Chondrocyte (in vitro differentiated cells): ENCODE measurements around the gene LYRM4. TPM values are rescaled to one million over a fixed set of nuclear protein-coding genes. Genes with fewer than 3 reads are reported as not detected.
A peak's percentile ranks its signal among the peaks of the same experiment; 100 is the strongest.

Experiments
- DNase-seq: peaks from one replicate; pipeline ENCODE4 v3.0.0; 2021; ENCODE audit warnings: mixed read lengths, low spot score
- H3K27ac Mint-ChIP-seq: one replicate; pipeline ENCODE4 v1.8.0; 2021; ENCODE audit warnings: mild to moderate bottlenecking, moderate library complexity, mixed read lengths; ENCODE audit not compliant: unreplicated experiment
- H3K27me3 Mint-ChIP-seq: 2 replicates; pipeline ENCODE4 v1.8.0; 2021; ENCODE audit warnings: low read depth, mixed read lengths
- H3K36me3 Mint-ChIP-seq: 2 replicates; pipeline ENCODE4 v1.8.0; 2021; ENCODE audit warnings: low read depth, mixed read lengths
- H3K4me1 Mint-ChIP-seq: 2 replicates; pipeline ENCODE4 v1.8.0; 2021; ENCODE audit warnings: low read depth, mild to moderate bottlenecking, mixed read lengths
- H3K4me3 Mint-ChIP-seq: one replicate; pipeline ENCODE4 v1.8.0; 2021; ENCODE audit warnings: mild to moderate bottlenecking, moderate library complexity, mixed read lengths; ENCODE audit not compliant: unreplicated experiment
- H3K9me3 Mint-ChIP-seq: 2 replicates; pipeline ENCODE4 v1.8.0; 2021; ENCODE audit warnings: low read depth, mixed read lengths
- total RNA-seq: library from RNA; stranded (reverse); gene quantifications from 3 replicates; pipeline ENCODE4 v1.2.1, GENCODE V29; 2021
- TF ChIP-seq, protein P1 (sequence below): fragments of 200-600 bp; sonication (generic); IDR thresholded peaks from 2 replicates; pipeline ENCODE4 v1.5.0; 2021; ENCODE audit warnings: antibody characterized with exemption, mild to moderate bottlenecking, moderate library complexity

The LYRM4 gene
- total RNA-seq, 1 donor from 2014 or later, result 18.0 TPM

DNA sequence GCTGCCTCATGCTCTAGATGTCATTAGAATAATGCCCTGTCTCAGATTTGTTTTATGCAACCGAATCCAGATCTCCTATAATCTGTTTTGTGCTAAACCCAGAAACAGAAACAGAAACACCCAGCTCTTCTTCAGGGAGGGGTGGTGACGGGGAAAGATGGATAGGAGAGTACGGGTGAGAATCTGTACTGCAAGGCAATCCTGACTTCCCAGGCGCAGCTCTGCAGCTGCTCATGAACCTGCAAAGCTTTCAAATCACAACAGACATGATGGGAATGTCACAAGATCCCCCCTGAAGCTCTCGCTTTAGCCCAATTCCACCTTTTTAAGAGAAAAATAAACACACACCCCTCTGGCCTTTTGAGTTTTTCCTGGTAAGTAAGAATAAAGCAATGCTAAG, 104.1 kb downstream of the LYRM4 start:
- Mint-ChIP-seq H3K27me3 (no peaks in the 10 kb centered on the region), H3K27ac (no peak overlapping the region), H3K4me3 (no peak overlapping the region), H3K4me1 (peaks cover 11% of the 10 kb centered on the region), H3K9me3 (no peaks in the 10 kb centered on the region), H3K36me3 (no peaks in the 10 kb centered on the region)
- TF ChIP-seq, protein P1, sequence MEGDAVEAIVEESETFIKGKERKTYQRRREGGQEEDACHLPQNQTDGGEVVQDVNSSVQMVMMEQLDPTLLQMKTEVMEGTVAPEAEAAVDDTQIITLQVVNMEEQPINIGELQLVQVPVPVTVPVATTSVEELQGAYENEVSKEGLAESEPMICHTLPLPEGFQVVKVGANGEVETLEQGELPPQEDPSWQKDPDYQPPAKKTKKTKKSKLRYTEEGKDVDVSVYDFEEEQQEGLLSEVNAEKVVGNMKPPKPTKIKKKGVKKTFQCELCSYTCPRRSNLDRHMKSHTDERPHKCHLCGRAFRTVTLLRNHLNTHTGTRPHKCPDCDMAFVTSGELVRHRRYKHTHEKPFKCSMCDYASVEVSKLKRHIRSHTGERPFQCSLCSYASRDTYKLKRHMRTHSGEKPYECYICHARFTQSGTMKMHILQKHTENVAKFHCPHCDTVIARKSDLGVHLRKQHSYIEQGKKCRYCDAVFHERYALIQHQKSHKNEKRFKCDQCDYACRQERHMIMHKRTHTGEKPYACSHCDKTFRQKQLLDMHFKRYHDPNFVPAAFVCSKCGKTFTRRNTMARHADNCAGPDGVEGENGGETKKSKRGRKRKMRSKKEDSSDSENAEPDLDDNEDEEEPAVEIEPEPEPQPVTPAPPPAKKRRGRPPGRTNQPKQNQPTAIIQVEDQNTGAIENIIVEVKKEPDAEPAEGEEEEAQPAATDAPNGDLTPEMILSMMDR, result no peak
- no peak for DNase-seq

DNA sequence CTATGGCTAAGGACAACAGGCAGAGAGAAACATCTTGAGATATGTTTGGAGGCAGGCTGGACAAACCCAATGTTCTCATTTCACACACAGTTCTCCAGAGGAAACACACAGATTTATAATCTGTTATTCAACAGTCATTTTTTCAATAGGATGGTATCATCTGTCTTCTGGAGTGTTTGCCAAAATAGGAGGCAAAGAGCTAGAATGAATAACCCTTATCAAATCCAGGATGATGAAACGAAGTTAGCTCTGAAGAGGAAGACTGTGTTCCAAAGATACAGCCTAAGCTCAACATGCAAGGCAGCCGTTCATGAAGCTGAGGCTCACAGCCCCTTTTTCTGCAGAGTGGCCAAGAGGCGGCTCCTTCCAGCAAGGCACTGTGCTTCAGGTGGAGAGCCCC, 104.8 kb downstream of the LYRM4 start:
- Mint-ChIP-seq H3K27me3 (no peaks in the 10 kb centered on the region), H3K36me3 (no peaks in the 10 kb centered on the region), H3K27ac (no peak overlapping the region), H3K4me1 (peaks cover 15% of the 10 kb centered on the region), H3K9me3 (no peaks in the 10 kb centered on the region), H3K4me3 (no peak overlapping the region)
- no peak for DNase-seq
- TF ChIP-seq, protein P1, result no peak

DNA sequence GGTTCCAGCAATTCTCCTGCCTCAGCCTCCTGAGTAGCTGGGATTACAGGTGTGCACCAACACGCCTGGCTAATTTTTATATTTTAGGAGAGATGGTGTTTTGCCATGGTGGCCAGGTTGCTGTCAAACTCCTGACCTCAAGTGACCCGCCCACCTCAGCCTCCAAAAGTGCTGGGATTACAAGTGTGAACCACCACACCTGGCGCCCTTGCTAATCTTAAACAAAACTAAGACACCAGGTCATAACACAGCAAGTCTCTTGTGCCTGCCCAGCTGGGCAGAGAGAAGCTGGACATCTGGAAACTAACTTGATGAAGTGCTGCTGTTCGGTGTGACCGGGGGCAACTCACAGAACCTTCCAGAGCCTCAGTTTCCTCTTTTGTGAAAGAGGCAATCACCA, 107.6 kb downstream of the LYRM4 start:
- Mint-ChIP-seq H3K36me3 (no peaks in the 10 kb centered on the region), H3K4me1 (peaks cover 15% of the 10 kb centered on the region), H3K27ac (no peak overlapping the region), H3K27me3 (no peaks in the 10 kb centered on the region), H3K4me3 (no peak overlapping the region), H3K9me3 (no peaks in the 10 kb centered on the region)
- DNase-seq, result no peak
- TF ChIP-seq, protein P1, result no peak

DNA sequence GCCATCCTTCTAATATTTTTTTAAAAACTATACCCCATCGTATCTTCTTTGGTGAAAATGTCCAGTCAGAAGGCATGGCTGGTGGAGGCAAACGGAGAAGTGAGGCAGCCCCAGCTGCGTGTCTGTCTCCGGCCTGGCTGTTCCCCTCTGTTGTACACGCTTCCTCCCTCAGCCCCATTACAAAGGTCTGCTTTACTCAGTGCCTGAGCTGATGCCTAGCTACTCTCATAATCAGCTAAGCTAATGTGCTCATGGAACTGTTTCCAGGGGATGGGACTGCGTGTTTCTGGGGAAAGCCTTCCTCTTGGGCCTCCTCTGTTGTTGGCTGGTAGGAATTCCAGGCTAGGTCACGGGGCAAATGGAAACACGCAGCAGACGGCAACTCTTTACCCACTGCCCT, 108.3 kb downstream of the LYRM4 start:
- TF ChIP-seq, protein P1, result no peak
- DNase-seq, result no peak
- Mint-ChIP-seq H3K9me3 (no peaks in the 10 kb centered on the region), H3K27ac (peak overlapping the region; percentile 78), H3K4me3 (no peak overlapping the region), H3K27me3 (no peaks in the 10 kb centered on the region), H3K4me1 (peaks cover 15% of the 10 kb centered on the region), H3K36me3 (no peaks in the 10 kb centered on the region)

DNA sequence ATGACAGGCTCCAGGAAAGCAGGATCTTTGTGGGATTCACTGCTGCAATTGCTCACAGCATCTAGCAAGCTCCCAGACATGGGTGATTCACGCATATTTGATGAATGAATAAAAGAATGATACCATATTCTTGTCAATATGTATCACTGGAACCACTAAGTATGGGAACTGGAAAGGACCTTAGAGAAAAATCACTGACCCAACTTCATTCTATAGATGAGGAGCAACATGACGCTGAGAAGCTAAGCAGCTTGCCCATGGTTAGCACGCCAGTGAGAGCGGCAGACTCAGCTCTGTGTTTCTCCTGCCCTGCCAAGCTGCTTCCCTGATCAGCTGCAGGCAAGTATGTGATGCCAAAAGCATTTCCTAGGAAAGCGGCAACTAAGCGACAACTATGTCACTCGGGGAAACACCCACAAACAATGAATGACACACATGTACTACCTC, 108.8 kb downstream of the LYRM4 start:
- TF ChIP-seq, protein P1, result no peak
- H3K27ac Mint-ChIP-seq, result peak overlapping the region; percentile 78
- H3K4me1 Mint-ChIP-seq, result peaks cover 15% of the 10 kb centered on the region
- H3K4me3 Mint-ChIP-seq, result no peak overlapping the region
- no peak for DNase-seq
- H3K27me3 Mint-ChIP-seq, result no peaks in the 10 kb centered on the region
- no peaks in the 10 kb centered on the region for H3K9me3 Mint-ChIP-seq
- H3K36me3 Mint-ChIP-seq, result no peaks in the 10 kb centered on the region
